NB4 (cell line): Measurements from ENCODE around the gene NLRP3.

Source experiments
- DNase-seq: peaks from one replicate; pipeline ENCODE4 v3.0.0; 2010; ENCODE audit warnings: low read depth
- H3K4me3 ChIP-seq: one replicate; pipeline ENCODE4 v1.5.1; 2011; ENCODE audit warnings: mild to moderate bottlenecking, low read depth, low read length, moderate library complexity
- MYC ChIP-seq: IDR thresholded peaks from 2 replicates; pipeline ENCODE4 v1.6.1; 2011; ENCODE audit warnings: low read depth, low read length
- POLR2A ChIP-seq: IDR thresholded peaks from 2 replicates; pipeline ENCODE4 v1.6.1; 2011; ENCODE audit warnings: mild to moderate bottlenecking; ENCODE audit not compliant: insufficient read length; ENCODE audit errors: extremely low read depth
- TF ChIP-seq, protein P1 (sequence below): IDR thresholded peaks from one replicate; pipeline ENCODE4 v1.5.1; 2012; ENCODE audit warnings: low read depth, low read length
- TF ChIP-seq, protein P2 (sequence below): IDR thresholded peaks from 2 replicates; pipeline ENCODE4 v1.6.1; 2011; ENCODE audit warnings: low read depth, low read length

Gene NLRP3

GRCh38 chr1:247378334-247379073 is 37.5 kb upstream of the NLRP3 start:
- no peak for DNase-seq
- no peak overlapping the region for H3K4me3 ChIP-seq
- TF ChIP-seq, protein P1, sequence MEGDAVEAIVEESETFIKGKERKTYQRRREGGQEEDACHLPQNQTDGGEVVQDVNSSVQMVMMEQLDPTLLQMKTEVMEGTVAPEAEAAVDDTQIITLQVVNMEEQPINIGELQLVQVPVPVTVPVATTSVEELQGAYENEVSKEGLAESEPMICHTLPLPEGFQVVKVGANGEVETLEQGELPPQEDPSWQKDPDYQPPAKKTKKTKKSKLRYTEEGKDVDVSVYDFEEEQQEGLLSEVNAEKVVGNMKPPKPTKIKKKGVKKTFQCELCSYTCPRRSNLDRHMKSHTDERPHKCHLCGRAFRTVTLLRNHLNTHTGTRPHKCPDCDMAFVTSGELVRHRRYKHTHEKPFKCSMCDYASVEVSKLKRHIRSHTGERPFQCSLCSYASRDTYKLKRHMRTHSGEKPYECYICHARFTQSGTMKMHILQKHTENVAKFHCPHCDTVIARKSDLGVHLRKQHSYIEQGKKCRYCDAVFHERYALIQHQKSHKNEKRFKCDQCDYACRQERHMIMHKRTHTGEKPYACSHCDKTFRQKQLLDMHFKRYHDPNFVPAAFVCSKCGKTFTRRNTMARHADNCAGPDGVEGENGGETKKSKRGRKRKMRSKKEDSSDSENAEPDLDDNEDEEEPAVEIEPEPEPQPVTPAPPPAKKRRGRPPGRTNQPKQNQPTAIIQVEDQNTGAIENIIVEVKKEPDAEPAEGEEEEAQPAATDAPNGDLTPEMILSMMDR = no peak

DNA sequence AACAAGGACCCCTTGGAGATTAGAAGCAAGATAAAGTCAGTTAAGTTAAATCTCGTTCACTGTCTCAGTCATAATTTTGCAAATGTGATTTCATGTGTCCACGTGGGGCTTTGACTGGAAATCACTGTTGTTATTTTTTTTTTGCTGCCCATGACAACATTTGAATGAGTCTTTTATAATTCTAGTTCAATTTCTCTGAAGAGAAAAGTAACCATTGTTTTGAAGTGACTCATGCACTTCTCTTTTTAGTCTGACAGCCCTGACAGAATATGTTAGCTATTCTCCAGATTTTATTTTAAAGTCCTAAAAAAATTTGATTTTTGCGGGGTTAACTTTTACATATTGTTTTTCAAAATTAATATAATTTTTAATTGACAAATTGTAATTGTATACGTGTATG is 30.7 kb upstream of the NLRP3 start:
- no peak overlapping the region for H3K4me3 ChIP-seq
- no peak for TF ChIP-seq MYC
- TF ChIP-seq, protein P1 = no peak
- TF ChIP-seq, protein P2, sequence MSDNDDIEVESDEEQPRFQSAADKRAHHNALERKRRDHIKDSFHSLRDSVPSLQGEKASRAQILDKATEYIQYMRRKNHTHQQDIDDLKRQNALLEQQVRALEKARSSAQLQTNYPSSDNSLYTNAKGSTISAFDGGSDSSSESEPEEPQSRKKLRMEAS = no peak
- TF ChIP-seq POLR2A = no peak
- DNase-seq = no peak

DNA sequence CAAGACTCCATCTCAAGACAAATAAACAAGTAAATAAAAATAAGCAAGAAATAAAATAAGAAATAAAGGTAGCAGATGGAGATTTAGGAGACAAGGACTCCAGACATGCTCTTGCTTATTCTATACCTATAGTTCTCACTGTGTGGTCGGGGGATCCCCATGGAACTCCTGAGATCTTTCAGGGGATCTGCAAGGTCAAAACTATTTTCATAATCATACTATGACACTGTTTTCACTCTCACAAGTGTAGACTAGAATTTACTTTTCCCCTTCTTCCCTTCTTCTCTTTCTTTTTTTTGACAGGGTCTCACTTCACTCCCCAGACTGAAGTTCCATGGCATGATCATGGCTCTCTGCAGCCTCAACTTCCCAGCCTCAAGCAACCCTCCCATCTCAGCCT is 29.8 kb upstream of the NLRP3 start:
- TF ChIP-seq POLR2A (no peak), MYC (no peak)
- TF ChIP-seq, protein P2 = no peak
- TF ChIP-seq, protein P1 = no peak
- no peak for DNase-seq
- no peak overlapping the region for H3K4me3 ChIP-seq

GRCh38 chr1:247386687-247387086 is 29.3 kb upstream of the NLRP3 start:
- DNase-seq = peak; percentile 54
- H3K4me3 ChIP-seq = no peak overlapping the region
- TF ChIP-seq POLR2A (no peak), MYC (no peak)
- TF ChIP-seq, protein P2 = no peak
- TF ChIP-seq, protein P1 = no peak

GRCh38 chr1:247387096-247387495 is 28.9 kb upstream of the NLRP3 start:
- TF ChIP-seq, protein P1 = no peak
- TF ChIP-seq, protein P2 = no peak
- TF ChIP-seq POLR2A = no peak
- no peak for TF ChIP-seq MYC
- no peak overlapping the region for H3K4me3 ChIP-seq
- DNase-seq = no peak

DNA sequence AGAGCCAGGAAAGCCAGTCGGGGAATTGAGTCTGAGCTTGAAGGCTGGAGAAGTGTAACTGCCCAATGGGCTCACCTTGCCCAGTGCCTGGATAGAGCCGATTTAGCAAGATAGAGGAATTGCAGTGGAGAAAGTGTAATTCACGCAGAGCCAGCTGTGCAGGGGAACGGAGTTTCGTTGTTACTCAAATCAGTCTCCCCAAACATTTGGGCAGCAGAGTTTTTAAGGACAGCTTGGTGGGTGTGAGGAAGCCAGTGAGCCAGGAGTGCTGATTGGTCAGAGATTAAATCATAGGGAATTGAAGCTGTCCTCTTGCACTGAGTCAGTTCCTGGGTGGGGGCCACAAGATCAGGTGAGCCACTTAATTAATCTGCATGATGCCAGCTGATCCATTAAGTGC is 28.4 kb upstream of the NLRP3 start:
- TF ChIP-seq, protein P2 = no peak
- TF ChIP-seq POLR2A (no peak), MYC (no peak)
- TF ChIP-seq, protein P1 = no peak
- no peak overlapping the region for H3K4me3 ChIP-seq
- DNase-seq = peak; percentile 20
